HEK293 (cell line): Measurements from ENCODE around the gene PRPH.
"Not testable (repeated sequence)": the region's sequence is repeated elsewhere in the genome, so short reads cannot be mapped to it uniquely, and the experiment has no call there.

Source experiments
- CTCF ChIA-PET: fragments of 350-600 bp; formaldehyde crosslinking; extraction: SDS; loops from one replicate; lab custom pipeline; 2021; ENCODE audit warnings: antibody characterized with exemption; lab: Yijun Ruan, JAX
- POLR2A ChIA-PET: fragments of 300-600 bp; formaldehyde crosslinking; extraction: SDS; loops from one replicate; lab custom pipeline; 2020; ENCODE audit warnings: antibody characterized with exemption, inconsistent platforms; lab: Yijun Ruan, JAX
- H3K27ac ChIP-seq: fragments of 200-500 bp; sonication (Bioruptor generic); 2 replicates; pipeline ENCODE4 v1.5.1; 2014; ENCODE audit warnings: low read depth, low read length, control low read depth, inconsistent platforms; ENCODE audit errors: extremely low read depth
- H3K36me3 ChIP-seq, 2 experiments: fragments of 200-500 bp in 1 of 2; sonication (Bioruptor generic) in 1 of 2; 1 replicate in 1 of 2; 2 replicates in 1 of 2; pipeline ENCODE4 v1.5.1; 2014 to 2017; ENCODE audit warnings: inconsistent platforms in 2 of 2, low read length in 2 of 2; ENCODE audit not compliant: control insufficient read depth in 2 of 2, insufficient read depth in 1 of 2
- H3K4me1 ChIP-seq: fragments of 200-500 bp; sonication (Bioruptor generic); 2 replicates; pipeline ENCODE4 v1.5.1; 2014; ENCODE audit warnings: mild to moderate bottlenecking, low read length, inconsistent platforms; ENCODE audit not compliant: control insufficient read depth, insufficient read depth
- H3K4me3 ChIP-seq: 2 replicates; pipeline ENCODE4 v1.5.1; 2011; ENCODE audit warnings: low read depth, mild to moderate bottlenecking, control low read depth, low read length, moderate library complexity
- H3K9me3 ChIP-seq: fragments of 200-500 bp; sonication (Bioruptor generic); 2 replicates; pipeline ENCODE4 v1.5.1; 2014; ENCODE audit warnings: low read depth, low read length, inconsistent platforms; ENCODE audit not compliant: control insufficient read depth, insufficient read depth
- BCL11B ChIP-seq: fragments of 450-650 bp; formaldehyde crosslinking; IDR thresholded peaks from 2 replicates; pipeline ENCODE4 v1.5.1; 2016; ENCODE audit warnings: low read depth, missing biosample characterization, missing genetic modification characterization
- IKZF3 ChIP-seq: fragments of 450-650 bp; IDR thresholded peaks from 2 replicates; pipeline ENCODE4 v1.5.0; 2018; ENCODE audit warnings: missing biosample characterization, mild to moderate bottlenecking, missing genetic modification characterization, moderate library complexity
- MZF1 ChIP-seq: fragments of 450-650 bp; formaldehyde crosslinking; IDR thresholded peaks from 2 replicates; pipeline ENCODE4 v1.5.1; 2017; ENCODE audit warnings: missing biosample characterization, missing genetic modification characterization, borderline replicate concordance
- OSR2 ChIP-seq: fragments of 450-650 bp; formaldehyde crosslinking; IDR thresholded peaks from 2 replicates; pipeline ENCODE4 v1.5.1; 2016; ENCODE audit warnings: missing biosample characterization, missing genetic modification characterization
- ZEB2 ChIP-seq: fragments of 450-650 bp; formaldehyde crosslinking; IDR thresholded peaks from 2 replicates; pipeline ENCODE4 v1.5.1; 2016; ENCODE audit warnings: missing biosample characterization, missing genetic modification characterization
- ZFP37 ChIP-seq: fragments of 450-650 bp; formaldehyde crosslinking; IDR thresholded peaks from 2 replicates; pipeline ENCODE4 v1.5.1; 2016; ENCODE audit warnings: missing biosample characterization, missing genetic modification characterization
- ZNF19 ChIP-seq: fragments of 450-650 bp; formaldehyde crosslinking; IDR thresholded peaks from 2 replicates; pipeline ENCODE4; 2016; ENCODE audit warnings: missing biosample characterization, missing genetic modification characterization, low read depth
- ZNF311 ChIP-seq: fragments of 450-650 bp; formaldehyde crosslinking; IDR thresholded peaks from 2 replicates; pipeline ENCODE4 v1.5.1; 2017; ENCODE audit warnings: missing biosample characterization, missing genetic modification characterization, borderline replicate concordance
- ZNF335 ChIP-seq: fragments of 450-650 bp; formaldehyde crosslinking; conservative IDR thresholded peaks from 2 replicates; pipeline ENCODE4 v1.5.1; 2016; ENCODE audit warnings: missing biosample characterization, missing genetic modification characterization
- ZNF366 ChIP-seq: fragments of 450-650 bp; formaldehyde crosslinking; conservative IDR thresholded peaks from 2 replicates; pipeline ENCODE4 v1.5.1; 2016; ENCODE audit warnings: missing biosample characterization, missing genetic modification characterization
- ZNF391 ChIP-seq: fragments of 450-650 bp; formaldehyde crosslinking; IDR thresholded peaks from 2 replicates; pipeline ENCODE4 v1.5.1; 2016; ENCODE audit warnings: low read depth, missing biosample characterization, missing genetic modification characterization, borderline replicate concordance
- ZNF600 ChIP-seq: fragments of 450-650 bp; formaldehyde crosslinking; IDR thresholded peaks from 2 replicates; pipeline ENCODE4 v1.5.1; 2016; ENCODE audit warnings: missing biosample characterization, missing genetic modification characterization
- ZNF626 ChIP-seq: fragments of 450-650 bp; sonication (Bioruptor Pico); formaldehyde crosslinking; IDR thresholded peaks from 2 replicates; pipeline ENCODE4 v1.5.1; 2018; ENCODE audit warnings: missing biosample characterization, missing genetic modification characterization, inconsistent platforms
- ZNF629 ChIP-seq: fragments of 450-650 bp; formaldehyde crosslinking; IDR thresholded peaks from 2 replicates; pipeline ENCODE4 v1.5.1; 2017; ENCODE audit warnings: missing biosample characterization, missing genetic modification characterization
- TF ChIP-seq, protein P1 (sequence below): fragments of 450-650 bp; formaldehyde crosslinking; IDR thresholded peaks from 2 replicates; pipeline ENCODE4 v1.5.1; 2016; ENCODE audit warnings: missing biosample characterization, missing genetic modification characterization
- TF ChIP-seq, protein P2 (sequence below): fragments of 450-650 bp; formaldehyde crosslinking; IDR thresholded peaks from 2 replicates; pipeline ENCODE4 v1.5.1; 2017; ENCODE audit warnings: missing biosample characterization, missing genetic modification characterization
- TF ChIP-seq, protein P3 (sequence below): fragments of 450-650 bp; formaldehyde crosslinking; IDR thresholded peaks from 2 replicates; pipeline ENCODE4 v1.5.1; 2016; ENCODE audit warnings: missing biosample characterization, missing genetic modification characterization
- TF ChIP-seq, protein P4 (sequence below): fragments of 450-650 bp; formaldehyde crosslinking; IDR thresholded peaks from 2 replicates; pipeline ENCODE4 v1.5.1; 2016; ENCODE audit warnings: missing biosample characterization, missing genetic modification characterization
- TF ChIP-seq, protein P5 (sequence below): sonication (generic); formaldehyde crosslinking; IDR thresholded peaks from 2 replicates; pipeline ENCODE4 v1.8.1; 2022; ENCODE audit warnings: mild to moderate bottlenecking, moderate library complexity, missing genetic modification reagents
- TF ChIP-seq, protein P6 (sequence below): fragments of 450-650 bp; formaldehyde crosslinking; IDR thresholded peaks from 2 replicates; pipeline ENCODE4 v1.5.1; 2016; ENCODE audit warnings: missing biosample characterization, missing genetic modification characterization
- TF ChIP-seq, protein P7 (sequence below): fragments of 450-650 bp; formaldehyde crosslinking; IDR thresholded peaks from 2 replicates; pipeline ENCODE4 v1.5.1; 2017; ENCODE audit warnings: missing biosample characterization, missing genetic modification characterization

Gene PRPH

DNA sequence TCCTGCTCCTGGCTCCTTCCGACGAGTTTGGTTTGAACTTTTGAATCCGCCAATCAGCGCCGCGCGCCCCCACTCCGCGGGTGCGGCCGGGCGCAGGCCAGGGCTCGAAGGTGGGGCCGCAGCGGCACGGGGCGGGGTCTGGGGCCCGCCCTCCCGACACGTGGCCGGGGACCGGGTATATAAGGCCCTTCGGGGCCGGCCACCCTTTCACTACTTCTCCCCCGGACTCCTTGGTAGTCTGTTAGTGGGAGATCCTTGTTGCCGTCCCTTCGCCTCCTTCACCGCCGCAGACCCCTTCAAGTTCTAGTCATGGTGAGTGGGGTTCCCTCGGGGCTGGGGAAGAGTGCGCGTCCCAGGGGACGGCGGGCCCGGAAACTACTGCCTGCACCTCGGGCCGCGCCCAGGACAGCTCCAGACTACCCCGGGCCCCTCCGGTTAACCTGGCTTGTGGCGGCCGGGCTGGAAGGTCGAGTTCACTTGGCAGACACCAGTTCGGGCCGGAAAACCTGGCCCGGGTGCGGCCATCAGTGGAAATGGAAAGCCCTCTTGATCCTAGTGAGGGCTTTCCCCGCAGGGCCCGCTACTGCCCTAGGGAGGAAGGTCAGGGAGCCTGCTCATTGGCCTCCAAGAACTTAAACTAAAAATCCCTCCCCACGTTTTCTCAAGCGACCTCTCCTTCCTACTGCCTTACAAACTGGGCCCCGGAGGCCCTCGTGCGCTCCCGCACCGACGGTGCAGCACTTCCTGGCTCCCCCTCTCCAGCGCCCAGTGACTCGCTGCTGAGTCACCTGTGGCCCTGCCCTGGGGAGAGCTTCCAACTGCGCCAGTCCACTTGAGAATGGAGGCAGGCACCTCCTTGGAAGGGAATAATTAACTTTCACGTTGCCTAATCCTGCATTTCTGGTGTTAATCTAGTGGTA, 29.8 kb upstream of the PRPH start, which contains the start of gene TUBA1C (continued):
- TF ChIP-seq, protein P1, sequence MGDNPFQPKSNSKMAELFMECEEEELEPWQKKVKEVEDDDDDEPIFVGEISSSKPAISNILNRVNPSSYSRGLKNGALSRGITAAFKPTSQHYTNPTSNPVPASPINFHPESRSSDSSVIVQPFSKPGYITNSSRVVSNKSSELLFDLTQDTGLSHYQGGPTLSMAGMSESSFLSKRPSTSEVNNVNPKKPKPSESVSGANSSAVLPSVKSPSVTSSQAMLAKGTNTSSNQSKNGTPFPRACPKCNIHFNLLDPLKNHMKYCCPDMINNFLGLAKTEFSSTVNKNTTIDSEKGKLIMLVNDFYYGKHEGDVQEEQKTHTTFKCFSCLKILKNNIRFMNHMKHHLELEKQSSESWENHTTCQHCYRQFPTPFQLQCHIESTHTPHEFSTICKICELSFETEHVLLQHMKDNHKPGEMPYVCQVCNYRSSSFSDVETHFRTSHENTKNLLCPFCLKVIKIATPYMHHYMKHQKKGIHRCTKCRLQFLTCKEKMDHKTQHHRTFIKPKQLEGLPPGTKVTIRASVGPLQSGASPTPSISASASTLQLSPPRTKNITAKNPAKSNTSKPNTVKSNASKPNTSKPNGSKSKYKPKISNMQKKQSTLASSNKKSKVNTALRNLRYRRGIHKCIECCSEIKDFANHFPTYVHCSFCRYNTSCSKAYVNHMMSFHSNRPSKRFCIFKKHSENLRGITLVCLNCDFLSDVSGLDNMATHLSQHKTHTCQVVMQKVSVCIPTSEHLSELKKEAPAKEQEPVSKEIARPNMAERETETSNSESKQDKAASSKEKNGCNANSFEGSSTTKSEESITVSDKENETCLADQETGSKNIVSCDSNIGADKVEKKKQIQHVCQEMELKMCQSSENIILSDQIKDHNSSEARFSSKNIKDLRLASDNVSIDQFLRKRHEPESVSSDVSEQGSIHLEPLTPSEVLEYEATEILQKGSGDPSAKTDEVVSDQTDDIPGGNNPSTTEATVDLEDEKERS: no peak
- TF ChIP-seq IKZF3 (tag by site-specific recombination): peak; percentile 90
- TF ChIP-seq, protein P2, sequence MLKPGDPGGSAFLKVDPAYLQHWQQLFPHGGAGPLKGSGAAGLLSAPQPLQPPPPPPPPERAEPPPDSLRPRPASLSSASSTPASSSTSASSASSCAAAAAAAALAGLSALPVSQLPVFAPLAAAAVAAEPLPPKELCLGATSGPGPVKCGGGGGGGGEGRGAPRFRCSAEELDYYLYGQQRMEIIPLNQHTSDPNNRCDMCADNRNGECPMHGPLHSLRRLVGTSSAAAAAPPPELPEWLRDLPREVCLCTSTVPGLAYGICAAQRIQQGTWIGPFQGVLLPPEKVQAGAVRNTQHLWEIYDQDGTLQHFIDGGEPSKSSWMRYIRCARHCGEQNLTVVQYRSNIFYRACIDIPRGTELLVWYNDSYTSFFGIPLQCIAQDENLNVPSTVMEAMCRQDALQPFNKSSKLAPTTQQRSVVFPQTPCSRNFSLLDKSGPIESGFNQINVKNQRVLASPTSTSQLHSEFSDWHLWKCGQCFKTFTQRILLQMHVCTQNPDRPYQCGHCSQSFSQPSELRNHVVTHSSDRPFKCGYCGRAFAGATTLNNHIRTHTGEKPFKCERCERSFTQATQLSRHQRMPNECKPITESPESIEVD: 0 out of 2 replicates have a peak, but pooled peaks have one; percentile 6
- TF ChIP-seq ZNF600 (tag by site-specific recombination): peak; percentile 67; the same call in 1 of the 2 replicates
- TF ChIP-seq ZNF626: no peak
- TF ChIP-seq ZNF391: peak; percentile 62
- TF ChIP-seq ZEB2 (tag by site-specific recombination): peak; percentile 75
- TF ChIP-seq OSR2 (tag by site-specific recombination): no peak
- TF ChIP-seq, protein P3, sequence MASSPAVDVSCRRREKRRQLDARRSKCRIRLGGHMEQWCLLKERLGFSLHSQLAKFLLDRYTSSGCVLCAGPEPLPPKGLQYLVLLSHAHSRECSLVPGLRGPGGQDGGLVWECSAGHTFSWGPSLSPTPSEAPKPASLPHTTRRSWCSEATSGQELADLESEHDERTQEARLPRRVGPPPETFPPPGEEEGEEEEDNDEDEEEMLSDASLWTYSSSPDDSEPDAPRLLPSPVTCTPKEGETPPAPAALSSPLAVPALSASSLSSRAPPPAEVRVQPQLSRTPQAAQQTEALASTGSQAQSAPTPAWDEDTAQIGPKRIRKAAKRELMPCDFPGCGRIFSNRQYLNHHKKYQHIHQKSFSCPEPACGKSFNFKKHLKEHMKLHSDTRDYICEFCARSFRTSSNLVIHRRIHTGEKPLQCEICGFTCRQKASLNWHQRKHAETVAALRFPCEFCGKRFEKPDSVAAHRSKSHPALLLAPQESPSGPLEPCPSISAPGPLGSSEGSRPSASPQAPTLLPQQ: peak; percentile 74
- TF ChIP-seq, protein P4, sequence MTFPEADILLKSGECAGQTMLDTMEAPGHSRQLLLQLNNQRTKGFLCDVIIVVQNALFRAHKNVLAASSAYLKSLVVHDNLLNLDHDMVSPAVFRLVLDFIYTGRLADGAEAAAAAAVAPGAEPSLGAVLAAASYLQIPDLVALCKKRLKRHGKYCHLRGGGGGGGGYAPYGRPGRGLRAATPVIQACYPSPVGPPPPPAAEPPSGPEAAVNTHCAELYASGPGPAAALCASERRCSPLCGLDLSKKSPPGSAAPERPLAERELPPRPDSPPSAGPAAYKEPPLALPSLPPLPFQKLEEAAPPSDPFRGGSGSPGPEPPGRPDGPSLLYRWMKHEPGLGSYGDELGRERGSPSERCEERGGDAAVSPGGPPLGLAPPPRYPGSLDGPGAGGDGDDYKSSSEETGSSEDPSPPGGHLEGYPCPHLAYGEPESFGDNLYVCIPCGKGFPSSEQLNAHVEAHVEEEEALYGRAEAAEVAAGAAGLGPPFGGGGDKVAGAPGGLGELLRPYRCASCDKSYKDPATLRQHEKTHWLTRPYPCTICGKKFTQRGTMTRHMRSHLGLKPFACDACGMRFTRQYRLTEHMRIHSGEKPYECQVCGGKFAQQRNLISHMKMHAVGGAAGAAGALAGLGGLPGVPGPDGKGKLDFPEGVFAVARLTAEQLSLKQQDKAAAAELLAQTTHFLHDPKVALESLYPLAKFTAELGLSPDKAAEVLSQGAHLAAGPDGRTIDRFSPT: peak; percentile 85
- no peak for TF ChIP-seq ZNF19 (tag by site-specific recombination)
- TF ChIP-seq ZNF366 (tag by site-specific recombination): peak; percentile 75
- TF ChIP-seq ZFP37 (tag by site-specific recombination): peak; percentile 74; the same call in 1 of the 2 replicates
- TF ChIP-seq, protein P5, sequence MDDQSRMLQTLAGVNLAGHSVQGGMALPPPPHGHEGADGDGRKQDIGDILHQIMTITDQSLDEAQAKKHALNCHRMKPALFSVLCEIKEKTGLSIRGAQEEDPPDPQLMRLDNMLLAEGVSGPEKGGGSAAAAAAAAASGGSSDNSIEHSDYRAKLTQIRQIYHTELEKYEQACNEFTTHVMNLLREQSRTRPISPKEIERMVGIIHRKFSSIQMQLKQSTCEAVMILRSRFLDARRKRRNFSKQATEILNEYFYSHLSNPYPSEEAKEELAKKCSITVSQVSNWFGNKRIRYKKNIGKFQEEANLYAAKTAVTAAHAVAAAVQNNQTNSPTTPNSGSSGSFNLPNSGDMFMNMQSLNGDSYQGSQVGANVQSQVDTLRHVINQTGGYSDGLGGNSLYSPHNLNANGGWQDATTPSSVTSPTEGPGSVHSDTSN: peak; percentile 83; the same call in 1 of the 2 replicates
- TF ChIP-seq MZF1 (tag by site-specific recombination): peak; percentile 15; the same call in 1 of the 2 replicates
- TF ChIP-seq, protein P6, sequence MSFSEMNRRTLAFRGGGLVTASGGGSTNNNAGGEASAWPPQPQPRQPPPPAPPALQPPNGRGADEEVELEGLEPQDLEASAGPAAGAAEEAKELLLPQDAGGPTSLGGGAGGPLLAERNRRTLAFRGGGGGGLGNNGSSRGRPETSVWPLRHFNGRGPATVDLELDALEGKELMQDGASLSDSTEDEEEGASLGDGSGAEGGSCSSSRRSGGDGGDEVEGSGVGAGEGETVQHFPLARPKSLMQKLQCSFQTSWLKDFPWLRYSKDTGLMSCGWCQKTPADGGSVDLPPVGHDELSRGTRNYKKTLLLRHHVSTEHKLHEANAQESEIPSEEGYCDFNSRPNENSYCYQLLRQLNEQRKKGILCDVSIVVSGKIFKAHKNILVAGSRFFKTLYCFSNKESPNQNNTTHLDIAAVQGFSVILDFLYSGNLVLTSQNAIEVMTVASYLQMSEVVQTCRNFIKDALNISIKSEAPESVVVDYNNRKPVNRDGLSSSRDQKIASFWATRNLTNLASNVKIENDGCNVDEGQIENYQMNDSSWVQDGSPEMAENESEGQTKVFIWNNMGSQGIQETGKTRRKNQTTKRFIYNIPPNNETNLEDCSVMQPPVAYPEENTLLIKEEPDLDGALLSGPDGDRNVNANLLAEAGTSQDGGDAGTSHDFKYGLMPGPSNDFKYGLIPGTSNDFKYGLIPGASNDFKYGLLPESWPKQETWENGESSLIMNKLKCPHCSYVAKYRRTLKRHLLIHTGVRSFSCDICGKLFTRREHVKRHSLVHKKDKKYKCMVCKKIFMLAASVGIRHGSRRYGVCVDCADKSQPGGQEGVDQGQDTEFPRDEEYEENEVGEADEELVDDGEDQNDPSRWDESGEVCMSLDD (tag by site-specific recombination): peak; percentile 38; the same call in 1 of the 2 replicates
- TF ChIP-seq, protein P7, sequence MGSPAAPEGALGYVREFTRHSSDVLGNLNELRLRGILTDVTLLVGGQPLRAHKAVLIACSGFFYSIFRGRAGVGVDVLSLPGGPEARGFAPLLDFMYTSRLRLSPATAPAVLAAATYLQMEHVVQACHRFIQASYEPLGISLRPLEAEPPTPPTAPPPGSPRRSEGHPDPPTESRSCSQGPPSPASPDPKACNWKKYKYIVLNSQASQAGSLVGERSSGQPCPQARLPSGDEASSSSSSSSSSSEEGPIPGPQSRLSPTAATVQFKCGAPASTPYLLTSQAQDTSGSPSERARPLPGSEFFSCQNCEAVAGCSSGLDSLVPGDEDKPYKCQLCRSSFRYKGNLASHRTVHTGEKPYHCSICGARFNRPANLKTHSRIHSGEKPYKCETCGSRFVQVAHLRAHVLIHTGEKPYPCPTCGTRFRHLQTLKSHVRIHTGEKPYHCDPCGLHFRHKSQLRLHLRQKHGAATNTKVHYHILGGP: no peak
- peak; percentile 82 for TF ChIP-seq ZNF335 (tag by site-specific recombination)
- TF ChIP-seq ZNF629 (tag by site-specific recombination): peak; percentile 75
- TF ChIP-seq BCL11B (tag by site-specific recombination): no peak
- no peak for TF ChIP-seq ZNF311 (tag by site-specific recombination)

DNA sequence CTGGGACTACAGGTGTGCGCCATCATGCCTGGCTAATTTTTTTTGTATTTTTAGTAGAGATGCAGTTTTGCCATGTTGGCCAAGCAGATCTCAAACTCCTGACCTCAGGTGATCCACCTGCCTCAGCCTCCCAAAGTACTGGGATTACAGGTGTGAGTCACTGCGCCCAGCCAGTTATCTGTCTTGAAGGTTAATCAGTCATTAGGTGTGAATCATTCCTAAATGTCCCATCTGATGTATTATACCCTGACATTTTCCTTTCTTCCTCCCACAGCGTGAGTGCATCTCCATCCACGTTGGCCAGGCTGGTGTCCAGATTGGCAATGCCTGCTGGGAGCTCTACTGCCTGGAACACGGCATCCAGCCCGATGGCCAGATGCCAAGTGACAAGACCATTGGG, 25.8 kb upstream of the PRPH start:
- H3K9me3 ChIP-seq, H3K4me3 ChIP-seq, H3K27ac ChIP-seq, H3K4me1 ChIP-seq: not testable (repeated sequence)
- ChIA-PET POLR2A (interaction anchor here (1.2 to 2.7 kb wide), 3 partner anchors 28 to 138 kb away, joined by 4 to 10 read pairs (median 6); partner anchors contain the start of genes TROAP and TUBA1B), CTCF (interaction anchor here (0.9 to 1.7 kb wide), 4 partner anchors 10 to 19 kb away, joined by 3 to 5 read pairs (median 4); no protein-coding TSS in a partner anchor)
- H3K36me3 ChIP-seq: peaks cover 44 to 70% of the 10 kb centered on the region in 2 experiments
